HepG2 (cell line): ENCODE results near the gene FZD7. TPM values are rescaled to one million over a fixed set of nuclear protein-coding genes. Genes with fewer than 3 reads are reported as not detected.
A peak's percentile ranks its signal among the peaks of the same experiment; 100 is the strongest.

Experiments
- ATRX ChIP-seq: sonication (generic); formaldehyde crosslinking; IDR thresholded peaks from 2 replicates; pipeline ENCODE4 v1.4.0; 2020; ENCODE audit warnings: missing genetic modification reagents, borderline replicate concordance
- GMEB2 ChIP-seq: IDR thresholded peaks from 2 replicates; pipeline ENCODE4 v1.6.1; 2016; ENCODE audit warnings: missing biosample characterization, missing genetic modification reagents, low read depth
- HMGXB4 ChIP-seq, 2 experiments: sonication (generic) in 1 of 2; formaldehyde crosslinking in 1 of 2; IDR thresholded peaks; 2 replicates each; pipeline versions ENCODE4 v1.4.0 to v1.6.1; 2018 to 2020; ENCODE audit warnings: missing genetic modification reagents in 2 of 2, borderline replicate concordance in 1 of 2, low read depth in 1 of 2, mild to moderate bottlenecking in 1 of 2, missing biosample characterization in 1 of 2
- ISX ChIP-seq: sonication (generic); formaldehyde crosslinking; conservative IDR thresholded peaks from 2 replicates; pipeline ENCODE4 v1.5.0; 2020; ENCODE audit warnings: missing genetic modification reagents
- NCOA1 ChIP-seq: sonication (generic); formaldehyde crosslinking; IDR thresholded peaks from 2 replicates; pipeline ENCODE4 v1.9.0; 2021; ENCODE audit warnings: missing genetic modification reagents
- NR1H2 ChIP-seq: sonication (generic); formaldehyde crosslinking; IDR thresholded peaks from 2 replicates; pipeline ENCODE4 v1.8.1; 2022; ENCODE audit warnings: low read depth, missing genetic modification reagents, borderline replicate concordance
- RARG ChIP-seq: sonication (generic); formaldehyde crosslinking; IDR thresholded peaks from 2 replicates; pipeline ENCODE4 v1.4.0; 2020; ENCODE audit warnings: low read depth, mild to moderate bottlenecking, missing genetic modification reagents
- RFXANK ChIP-seq: IDR thresholded peaks from 2 replicates; pipeline ENCODE4 v1.6.1; 2016
- STAT5B ChIP-seq: sonication (generic); formaldehyde crosslinking; IDR thresholded peaks from 2 replicates; pipeline ENCODE4 v1.4.0; 2020; ENCODE audit warnings: missing genetic modification reagents
- ZBTB40 ChIP-seq, 2 experiments: fragments of 450-650 bp in 1 of 2; sonication (generic) in 1 of 2; formaldehyde crosslinking in 1 of 2; IDR thresholded peaks; 2 replicates each; pipeline versions ENCODE4 v1.6.1 to v1.8.0; 2016 to 2022; ENCODE audit warnings: antibody characterized with exemption in 1 of 2, mild to moderate bottlenecking in 1 of 2, missing genetic modification reagents in 1 of 2
- ZNF101 ChIP-seq: sonication (generic); formaldehyde crosslinking; IDR thresholded peaks from 2 replicates; pipeline ENCODE4 v1.4.0; 2020; ENCODE audit warnings: mild to moderate bottlenecking, low read depth, missing genetic modification reagents, borderline replicate concordance
- ZNF143 ChIP-seq: sonication (generic); formaldehyde crosslinking; IDR thresholded peaks from 2 replicates; pipeline ENCODE4 v1.4.0; 2020; ENCODE audit warnings: missing genetic modification reagents
- ZNF24 ChIP-seq: fragments of 450-650 bp; IDR thresholded peaks from 2 replicates; pipeline ENCODE4 v1.6.1; 2017; ENCODE audit warnings: antibody characterized with exemption, mild to moderate bottlenecking
- ZNF510 ChIP-seq: sonication (generic); formaldehyde crosslinking; IDR thresholded peaks from 2 replicates; pipeline ENCODE4 v1.4.0; 2020; ENCODE audit warnings: low read depth, mild to moderate bottlenecking, missing genetic modification reagents
- ZNF674 ChIP-seq: sonication (generic); formaldehyde crosslinking; IDR thresholded peaks from 2 replicates; pipeline ENCODE4 v1.5.0; 2020; ENCODE audit warnings: low read depth, mild to moderate bottlenecking, missing genetic modification reagents
- ZSCAN9 ChIP-seq: IDR thresholded peaks from 2 replicates; pipeline ENCODE4 v1.6.1; 2016; ENCODE audit warnings: borderline replicate concordance
- polyA plus RNA-seq, 8 experiments: library from polyadenylated mRNA; depleted of rRNA in 3 of 8; stranded (reverse) in 7 of 8; unstranded in 1 of 8; fragments of >200 nt; fragmentation: Illumina TruSeq in 4 of 8; extraction: Trizol in 4 of 8; gene quantifications; 2 replicates each; pipeline versions ENCODE4 v1.2.1 to v1.2.3, GENCODE V29; 2011 to 2016; ENCODE audit warnings: low read depth in 4 of 8, missing spikeins in 1 of 8, mixed read lengths in 1 of 8; ENCODE audit not compliant: insufficient read depth in 1 of 8
- total RNA-seq, 5 experiments: library from RNA; depleted of rRNA; stranded (reverse); fragments of >200 nt; fragmentation: Illumina TruSeq; extraction: Trizol; gene quantifications; 2 replicates each; pipeline ENCODE4 v1.2.3, GENCODE V29; 2016; ENCODE audit warnings: low read depth in 1 of 5

Gene FZD7
- total and polyA plus RNA-seq, 2 of the 13 experiments (the other 11 are each of a cell fraction or from before 2014, with no cell fraction given), result 0.13 to 0.38 TPM

- TF ChIP-seq ZNF143 (CRISPR knock-in tag), result no peak
- no peak for TF ChIP-seq RFXANK
- no peak for TF ChIP-seq ZNF510 (CRISPR knock-in tag)
- no peak for TF ChIP-seq STAT5B (CRISPR knock-in tag)
- TF ChIP-seq NCOA1 (CRISPR knock-in tag), result no peak
- no peak for TF ChIP-seq ISX
- no peak for TF ChIP-seq ZNF101 (CRISPR knock-in tag)
- no peak for TF ChIP-seq ZNF674 (CRISPR knock-in tag)
- TF ChIP-seq GMEB2 (CRISPR knock-in tag), result no peak
- no peak for TF ChIP-seq ZNF24
- TF ChIP-seq ZBTB40 (IDR thresholded peaks at IDR 0.05), result no peak
- TF ChIP-seq ZBTB40 (CRISPR knock-in tag; IDR thresholded peaks at IDR 0.05), result no peak
- no peak for TF ChIP-seq NR1H2 (CRISPR knock-in tag)
- no peak for TF ChIP-seq ATRX (CRISPR knock-in tag)
- peak in 1 of 2 experiments; percentile 20; a peak in 1 of 4 replicates for TF ChIP-seq HMGXB4 (CRISPR knock-in tag; IDR thresholded peaks at IDR 0.05; ENCODE audit: borderline replicate concordance in 1 of 2, low read depth in 1 of 2)
- TF ChIP-seq RARG (CRISPR knock-in tag), result no peak
- no peak for TF ChIP-seq ZSCAN9 (CRISPR knock-in tag)
These were observed at the start of gene FZD7 (continued) for GRCh38 chr2:202033317-202034248.
